Measurements from ENCODE around the gene POLR3B. TPM values are rescaled to one million over a fixed set of nuclear protein-coding genes. Genes with fewer than 3 reads are reported as not detected.

Gene POLR3B
- total RNA-seq, 1 donor from 2014 or later: 8.1 TPM

GRCh38 chr12:106353175-106353574 is 4.4 kb upstream of the POLR3B start:
- Mint-ChIP-seq H3K27me3 (ENCODE audit: unreplicated experiment) (peaks cover 15% of the 10 kb centered on the region), H3K27ac (ENCODE audit: unreplicated experiment) (no peak overlapping the region), H3K9me3 (ENCODE audit: unreplicated experiment) (no peaks in the 10 kb centered on the region), H3K4me3 (ENCODE audit: unreplicated experiment) (no peak overlapping the region), H3K4me1 (ENCODE audit: unreplicated experiment) (peaks cover 12% of the 10 kb centered on the region), H3K36me3 (ENCODE audit: unreplicated experiment) (no peaks in the 10 kb centered on the region)
- no peak for DNase-seq (ENCODE audit: extremely low spot score, unreplicated experiment)
- TF ChIP-seq CTCF (IDR thresholded peaks at IDR 0.05): no peak

- H3K27me3 Mint-ChIP-seq (ENCODE audit: unreplicated experiment): no peaks in the 10 kb centered on the region
- H3K27ac Mint-ChIP-seq (ENCODE audit: unreplicated experiment): peak overlapping the region; percentile 94
- H3K36me3 Mint-ChIP-seq (ENCODE audit: unreplicated experiment): no peaks in the 10 kb centered on the region
- DNase-seq (ENCODE audit: extremely low spot score, unreplicated experiment): no peak
- TF ChIP-seq CTCF (IDR thresholded peaks at IDR 0.05): no peak
- no peaks in the 10 kb centered on the region for H3K9me3 Mint-ChIP-seq (ENCODE audit: unreplicated experiment)
- peak overlapping the region; percentile 93 for H3K4me3 Mint-ChIP-seq (ENCODE audit: unreplicated experiment)
- H3K4me1 Mint-ChIP-seq (ENCODE audit: unreplicated experiment): peaks cover 21% of the 10 kb centered on the region
Observed at GRCh38 chr12:106358396-106359241, 1.1 kb downstream of the POLR3B start.

GRCh38 chr12:106359646-106360399 is 2.3 kb downstream of the POLR3B start:
- Mint-ChIP-seq H3K4me3 (ENCODE audit: unreplicated experiment) (no peak overlapping the region), H3K36me3 (ENCODE audit: unreplicated experiment) (peaks cover 3% of the 10 kb centered on the region), H3K27me3 (ENCODE audit: unreplicated experiment) (no peaks in the 10 kb centered on the region), H3K9me3 (ENCODE audit: unreplicated experiment) (no peaks in the 10 kb centered on the region), H3K27ac (ENCODE audit: unreplicated experiment) (no peak overlapping the region), H3K4me1 (ENCODE audit: unreplicated experiment) (peaks cover 21% of the 10 kb centered on the region)
- no peak for TF ChIP-seq CTCF (IDR thresholded peaks at IDR 0.05)
- DNase-seq (ENCODE audit: extremely low spot score, unreplicated experiment): no peak

GRCh38 chr12:106360400-106360994 is 2.9 kb downstream of the POLR3B start:
- H3K27ac Mint-ChIP-seq (ENCODE audit: unreplicated experiment): no peak overlapping the region
- H3K36me3 Mint-ChIP-seq (ENCODE audit: unreplicated experiment): peaks cover 3% of the 10 kb centered on the region
- DNase-seq (ENCODE audit: extremely low spot score, unreplicated experiment): no peak
- H3K9me3 Mint-ChIP-seq (ENCODE audit: unreplicated experiment): no peaks in the 10 kb centered on the region
- TF ChIP-seq CTCF (IDR thresholded peaks at IDR 0.05): no peak
- peaks cover 21% of the 10 kb centered on the region for H3K4me1 Mint-ChIP-seq (ENCODE audit: unreplicated experiment)
- no peak overlapping the region for H3K4me3 Mint-ChIP-seq (ENCODE audit: unreplicated experiment)
- no peaks in the 10 kb centered on the region for H3K27me3 Mint-ChIP-seq (ENCODE audit: unreplicated experiment)

GRCh38 chr12:106362971-106363370 is 5.4 kb downstream of the POLR3B start:
- Mint-ChIP-seq H3K36me3 (ENCODE audit: unreplicated experiment) (peaks cover 7% of the 10 kb centered on the region), H3K27me3 (ENCODE audit: unreplicated experiment) (no peaks in the 10 kb centered on the region), H3K9me3 (ENCODE audit: unreplicated experiment) (no peaks in the 10 kb centered on the region), H3K4me1 (ENCODE audit: unreplicated experiment) (peaks cover 11% of the 10 kb centered on the region), H3K4me3 (ENCODE audit: unreplicated experiment) (no peak overlapping the region), H3K27ac (ENCODE audit: unreplicated experiment) (no peak overlapping the region)
- TF ChIP-seq CTCF (IDR thresholded peaks at IDR 0.05): no peak
- DNase-seq (ENCODE audit: extremely low spot score, unreplicated experiment): no peak

All from osteocyte (in vitro differentiated cells).